Endothelial cell of umbilical vein (primary cell): ENCODE results near the gene DPP6. TPM values are rescaled to one million over a fixed set of nuclear protein-coding genes. Genes with fewer than 3 reads are reported as not detected.

Source experiments
- BruUV-seq: library from RNA; stranded (reverse); fragments of 400-500 nt; replicated peaks from 2 replicates; lab custom pipeline; 2021; lab: Mats Ljungman, UMichigan
- CTCF ChIA-PET: fragments of 300-600, 350-600 bp; sonication (Branson Sonifier 250); formaldehyde crosslinking; loops from one replicate; lab custom pipeline; 2021; ENCODE audit warnings: antibody characterized with exemption, inconsistent platforms; lab: Charles Lee
- POLR2A ChIA-PET: fragments of 300-600, 350-600 bp; sonication (Branson Sonifier 250); formaldehyde crosslinking; loops from one replicate; lab custom pipeline; 2021; ENCODE audit warnings: antibody characterized with exemption, inconsistent platforms; lab: Charles Lee
- DNase-seq: peaks from one replicate; pipeline ENCODE4 v3.0.0-alpha.2; 2011; ENCODE audit warnings: low read depth, low spot score
- FAIRE-seq: peaks from 2 replicates; lab custom pipeline; 2011; peaks lifted over from hg19 to GRCh38; lab: Jason Lieb, UNC
- H2AFZ ChIP-seq: 2 replicates; pipeline ENCODE4 v1.6.0; 2012; ENCODE audit warnings: low read depth, low read length, control low read depth, inconsistent platforms
- H3K27ac ChIP-seq: 2 replicates; pipeline ENCODE4 v1.5.1; 2011; ENCODE audit warnings: low read depth, mild to moderate bottlenecking, control low read depth, low read length, moderate library complexity; ENCODE audit not compliant: insufficient read depth
- H3K27me3 ChIP-seq, 2 experiments: 2 replicates each; pipeline versions ENCODE4 v1.6.0 to v1.6.1; 2011; ENCODE audit warnings: low read length in 2 of 2, mixed read lengths in 1 of 2; ENCODE audit not compliant: control insufficient read depth in 2 of 2, insufficient read depth in 2 of 2
- H3K36me3 ChIP-seq, 2 experiments: 2 replicates in 1 of 2; 3 replicates in 1 of 2; pipeline ENCODE4 v1.5.1; 2011; ENCODE audit warnings: low read length in 2 of 2, mild to moderate bottlenecking in 1 of 2, moderate library complexity in 1 of 2; ENCODE audit not compliant: control insufficient read depth in 2 of 2, insufficient read depth in 2 of 2; ENCODE audit errors: extremely low read depth in 1 of 2
- H3K4me1 ChIP-seq: 3 replicates; pipeline ENCODE4 v1.5.1; 2011; ENCODE audit warnings: mild to moderate bottlenecking, low read length; ENCODE audit not compliant: control insufficient read depth, insufficient read depth; ENCODE audit errors: extremely low read depth
- H3K4me2 ChIP-seq: 2 replicates; pipeline ENCODE4 v1.6.1; 2011; ENCODE audit warnings: low read length, control low read depth, mixed read lengths; ENCODE audit not compliant: insufficient read depth
- H3K4me3 ChIP-seq, 3 experiments: fragments of 200-600 bp in 1 of 3; sonication (generic), shearing (Covaris generic) in 1 of 3; replicated peaks in 1 of 3; 2 replicates each; pipeline ENCODE4 v1.5.1; 2011 to 2016; ENCODE audit warnings: control low read depth in 3 of 3, low read length in 3 of 3, mild to moderate bottlenecking in 2 of 3, inconsistent platforms in 1 of 3, low read depth in 1 of 3, moderate library complexity in 1 of 3; ENCODE audit not compliant: insufficient read depth in 1 of 3
- H3K79me2 ChIP-seq: 2 replicates; pipeline ENCODE4 v1.6.0; 2012; ENCODE audit warnings: low read length, inconsistent platforms; ENCODE audit not compliant: control insufficient read depth, insufficient read depth
- H3K9ac ChIP-seq: replicated peaks from 2 replicates; pipeline ENCODE3; 2011; ENCODE audit warnings: low read length, control low read depth; ENCODE audit not compliant: insufficient read depth; ENCODE audit errors: extremely low read depth
- H3K9me1 ChIP-seq: replicated peaks from 3 replicates; pipeline ENCODE4 v1.6.0; 2011; ENCODE audit warnings: mild to moderate bottlenecking, low read length; ENCODE audit not compliant: control insufficient read depth, insufficient read depth; ENCODE audit errors: extremely low read depth
- H3K9me3 ChIP-seq: replicated peaks from 2 replicates; pipeline ENCODE4 v1.5.1; 2012; ENCODE audit warnings: low read length, inconsistent platforms; ENCODE audit not compliant: control insufficient read depth, insufficient read depth
- H4K20me1 ChIP-seq: replicated peaks from 2 replicates; pipeline ENCODE3; 2011; ENCODE audit warnings: mild to moderate bottlenecking, low read length; ENCODE audit not compliant: control insufficient read depth, insufficient read depth; ENCODE audit errors: extremely low read depth
- CTCF ChIP-seq, 2 donors: IDR thresholded peaks; 1 replicate in 1 of 2; 2 replicates in 1 of 2; pipeline ENCODE4 v1.5.1; 2011; ENCODE audit warnings: low read length in 2 of 2, mild to moderate bottlenecking in 2 of 2, moderate library complexity in 2 of 2, control low read depth in 1 of 2, inconsistent platforms in 1 of 2, low read depth in 1 of 2; ENCODE audit not compliant: insufficient read depth in 1 of 2; ENCODE audit errors: extremely low read depth in 1 of 2
- MYC ChIP-seq: IDR thresholded peaks from one replicate; pipeline ENCODE4 v1.6.1; 2011; ENCODE audit warnings: mild to moderate bottlenecking, low read depth, low read length
- dilution Hi-C: fragments of 300-500 bp; cut with MboI; formaldehyde crosslinking; loops from one replicate; pipeline ENCODE4 v1.15.0; 2019; ENCODE audit warnings: low sequenced_read_pairs; ENCODE audit not compliant: extremely low pct_ligation_motif_present
- intact Hi-C: fragments of 100-400 bp; cut with micrococcal nuclease; formaldehyde crosslinking; loops from one replicate; pipeline ENCODE4 v1.10.0; 2022
- polyA plus RNA-seq, 4 experiments: library from polyadenylated mRNA; depleted of rRNA in 3 of 4; stranded (reverse) in 3 of 4; unstranded in 1 of 4; fragments of >200 nt; gene quantifications; 2 replicates each; pipeline versions ENCODE4 v1.2.1 to v1.2.3, GENCODE V29; 2011 to 2012; ENCODE audit warnings: missing spikeins in 1 of 4
- total RNA-seq: library from RNA; stranded (reverse); gene quantifications from 2 replicates; pipeline ENCODE4 v1.2.3, GENCODE V29; 2021

DPP6 gene
- total and polyA plus RNA-seq, 2 donors (not counting 3 experiments of a cell fraction or from before 2014, with no cell fraction given) = not detected

DNA sequence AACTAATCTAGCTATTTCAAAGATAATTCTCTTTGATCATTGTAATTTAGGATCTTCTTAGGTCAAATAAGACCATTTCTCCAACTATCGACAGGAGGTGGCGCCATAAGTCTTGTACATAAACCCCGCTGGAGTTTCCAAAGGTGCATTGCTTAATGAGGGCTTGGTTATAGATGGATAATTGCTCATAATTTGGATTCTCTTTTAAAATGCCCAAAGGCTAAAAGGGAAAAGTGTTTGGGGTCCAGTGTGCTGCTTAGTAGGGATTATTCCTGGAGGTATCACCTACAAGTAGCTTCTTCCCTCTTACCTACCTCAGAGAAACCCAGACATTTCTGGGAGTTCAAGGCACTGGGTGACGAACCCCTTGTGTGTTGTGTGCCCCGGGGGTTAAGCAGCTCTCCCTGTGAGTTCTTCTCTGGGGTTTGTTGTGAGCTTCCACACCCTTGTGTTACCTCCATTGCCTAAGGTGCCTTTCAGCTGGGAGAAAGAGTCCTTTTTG is 875.5 kb downstream of the DPP6 start:
- no TSS peak for BruUV-seq
- H3K4me1 ChIP-seq = peaks cover 8% of the 10 kb centered on the region
- intact Hi-C loops (loop anchor here (1.0 to 5.0 kb wide), 13 partner anchors 26 to 670 kb away; partner anchors contain the start of genes HTR5A, INSIG1 and PAXIP1), dilution Hi-C loops (no loop called here)
- H3K9me3 ChIP-seq = no peaks in the 10 kb centered on the region
- no peaks in the 10 kb centered on the region for H4K20me1 ChIP-seq
- H3K79me2 ChIP-seq = no peaks in the 10 kb centered on the region
- peak overlapping the region; percentile 45 to 91 (median 89) for H3K4me3 ChIP-seq
- H3K9me1 ChIP-seq = no peaks in the 10 kb centered on the region
- H3K36me3 ChIP-seq = no peaks in the 10 kb centered on the region
- ChIA-PET POLR2A (no interaction called here), CTCF (interaction anchor here (0.6 to 4.6 kb wide), 61 partner anchors 9 to 840 kb away, joined by 3 to 62 read pairs (median 5); partner anchors contain the start of genes CNPY1 and INSIG1)
- DNase-seq (peak; percentile 86), FAIRE-seq (peak; percentile 86)
- TF ChIP-seq MYC (no peak), CTCF (IDR thresholded peaks at IDR 0.05; ENCODE audit: extremely low read depth in 1 of 2, insufficient read depth in 1 of 2, low read depth in 1 of 2, low read length in 2 of 2) (peak; percentile 45 to 53)
- peak overlapping the region; percentile 49 for H3K27ac ChIP-seq
- peak overlapping the region; percentile 75 for H3K9ac ChIP-seq
- H2AFZ ChIP-seq = peak overlapping the region; percentile 100
- H3K27me3 ChIP-seq = peaks cover 0 to 5% of the 10 kb centered on the region in 2 experiments
- peak overlapping the region; percentile 99 for H3K4me2 ChIP-seq
